ELF-1 (cell line): ENCODE results near the gene NRP1.

Experiments used
- DNase-seq: peaks from one replicate; pipeline ENCODE4 v3.0.0-alpha.2; 2016; ENCODE audit warnings: low read depth, low spot score

Gene NRP1

GRCh38 chr10:33291053-33291592, 43.3 kb downstream of the NRP1 start:
- no peak for DNase-seq

- DNase-seq = no peak
These were observed 44.0 kb downstream of the NRP1 start for GRCh38 chr10:33290321-33291052.

GRCh38 chr10:33289776-33290175, 44.7 kb downstream of the NRP1 start:
- no peak for DNase-seq

- DNase-seq = no peak
These were observed 46.3 kb downstream of the NRP1 start for GRCh38 chr10:33288127-33288526.

GRCh38 chr10:33287112-33287511, 47.4 kb downstream of the NRP1 start:
- DNase-seq = no peak

GRCh38 chr10:33286157-33286934, 48.1 kb downstream of the NRP1 start:
- no peak for DNase-seq

- DNase-seq = no peak
These were observed 49.5 kb downstream of the NRP1 start for GRCh38 chr10:33284945-33285344.

- no peak for DNase-seq
These were observed 54.5 kb downstream of the NRP1 start for GRCh38 chr10:33279811-33280602.

GRCh38 chr10:33279276-33279675, 55.2 kb downstream of the NRP1 start:
- no peak for DNase-seq

GRCh38 chr10:33278198-33278597, 56.3 kb downstream of the NRP1 start:
- no peak for DNase-seq

GRCh38 chr10:33277135-33277536, 57.3 kb downstream of the NRP1 start:
- peak; percentile 46 for DNase-seq

- DNase-seq = no peak
These were observed 58.1 kb downstream of the NRP1 start for GRCh38 chr10:33276282-33276923.

- DNase-seq = no peak
These were observed 60.2 kb downstream of the NRP1 start for GRCh38 chr10:33274096-33274785.

- no peak for DNase-seq
These were observed 61.0 kb downstream of the NRP1 start for GRCh38 chr10:33273295-33274002.

GRCh38 chr10:33272635-33273034, 61.8 kb downstream of the NRP1 start:
- no peak for DNase-seq

GRCh38 chr10:33271969-33272583, 62.4 kb downstream of the NRP1 start:
- no peak for DNase-seq

GRCh38 chr10:33270971-33271370, 63.5 kb downstream of the NRP1 start:
- DNase-seq = no peak

- no peak for DNase-seq
These were observed 66.8 kb downstream of the NRP1 start for GRCh38 chr10:33267708-33268107.

- no peak for DNase-seq
These were observed 68.8 kb downstream of the NRP1 start for GRCh38 chr10:33265621-33266020.

GRCh38 chr10:33263453-33263852, 71.0 kb downstream of the NRP1 start:
- no peak for DNase-seq
